Upper lobe of left lung (tissue), 6 donors: ENCODE measurements around the gene TOMM20. TPM values are rescaled to one million over a fixed set of nuclear protein-coding genes. Genes with fewer than 3 reads are reported as not detected.

Source experiments
- ATAC-seq, 2 donors: fragments of 200-7000 bp; cut with Tn5 transposase; one replicate each; pipeline ENCODE4 v1.9.1; 2022; ENCODE audit warnings: mild to moderate bottlenecking in 2 of 2, moderate library complexity in 2 of 2; ENCODE audit not compliant: low FRiP score in 2 of 2
- DNase-seq, 2 donors: peaks; one replicate each; pipeline ENCODE4 v3.0.0-alpha.2; 2019 to 2020
- H3K27ac ChIP-seq, 4 donors: fragments of 200-600 bp; sonication (generic); one replicate each; pipeline ENCODE4 v1.5.1; 2016 to 2019
- H3K27me3 ChIP-seq, 4 donors: fragments of 200-600 bp; sonication (generic); one replicate each; pipeline ENCODE4 v1.5.1; 2017 to 2019
- H3K36me3 ChIP-seq, 4 donors: fragments of 200-600 bp; sonication (generic); one replicate each; pipeline ENCODE4 v1.5.1; 2016 to 2019
- H3K4me1 ChIP-seq, 4 donors: fragments of 200-600 bp; sonication (generic); one replicate each; pipeline ENCODE4 v1.5.1; 2018 to 2019
- H3K4me3 ChIP-seq, 4 donors: fragments of 200-600 bp; sonication (generic); one replicate each; pipeline ENCODE4 v1.5.1; 2017 to 2019; ENCODE audit warnings: mild to moderate bottlenecking in 2 of 4, moderate library complexity in 1 of 4
- H3K9me3 ChIP-seq, 4 donors: fragments of 200-600 bp; sonication (generic); one replicate each; pipeline ENCODE4 v1.5.1; 2018 to 2019
- EP300 ChIP-seq, 4 donors: sonication (generic); formaldehyde crosslinking; IDR thresholded peaks; one replicate each; pipeline ENCODE4 v1.5.1; 2017; ENCODE audit warnings: antibody characterized with exemption in 4 of 4, control low read depth in 2 of 4
- POLR2A ChIP-seq, 4 donors: fragments of 450-650 bp; IDR thresholded peaks; one replicate each; pipeline ENCODE4 v1.5.1; 2016 to 2017; ENCODE audit warnings: antibody characterized with exemption in 4 of 4, mild to moderate bottlenecking in 2 of 4
- POLR2AphosphoS5 ChIP-seq, 2 donors: sonication (generic); formaldehyde crosslinking; IDR thresholded peaks; one replicate each; pipeline ENCODE4 v1.5.1; 2017; ENCODE audit warnings: antibody characterized with exemption in 2 of 2
- WGBS, 2 donors: methylation state at CpG; one replicate each; pipeline ENCODE4 v1.1.5; 2017 to 2018; 5-methylcytosine and 5-hydroxymethylcytosine counted together
- total RNA-seq, 6 donors: library from RNA; depleted of rRNA in 4 of 6; stranded (reverse); fragments of >200 nt in 4 of 6; gene quantifications; one replicate each; pipeline versions ENCODE4 v1.1.0 to v1.2.1, GENCODE V29; 2016 to 2021
- TF ChIP-seq, protein P1 (sequence below), 6 experiments: fragments of 450-650 bp in 4 of 6; fragments of 200-600 bp in 2 of 6; sonication (generic) in 2 of 6; IDR thresholded peaks; one replicate each; pipeline ENCODE4 v1.5.1; 2016 to 2019; ENCODE audit warnings: antibody characterized with exemption in 6 of 6
- donor health status: DM: no; HTN: no; CAD: no; lungs with moderate emphysema.
- donor health status: DM: no; HTN: yes; CAD: no; lungs with severe emphysema.

The TOMM20 gene
- total RNA-seq, 6 donors from 2014 or later, result 37.6 to 124 (median 89.8) TPM

DNA sequence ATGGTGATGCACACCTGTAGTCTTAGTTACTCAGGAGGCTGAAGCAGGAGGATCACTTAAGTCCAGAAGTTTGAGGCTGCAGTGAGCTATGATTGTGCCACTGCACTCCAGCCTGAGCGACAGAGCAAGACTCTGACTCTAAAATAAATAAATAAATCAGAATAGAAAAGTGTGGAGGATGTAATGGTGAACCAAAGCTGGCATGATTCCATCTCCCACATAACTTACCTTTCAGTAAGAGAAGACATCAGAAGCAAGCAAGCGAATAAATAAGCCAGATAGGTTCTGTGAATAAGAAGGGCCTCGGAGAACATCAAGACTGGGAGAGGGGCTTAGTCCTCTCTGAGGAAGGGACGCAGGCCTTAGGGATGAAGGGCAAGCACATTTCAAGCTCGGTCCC, 59.5 kb downstream of the TOMM20 start:
- DNase-seq (no peak), ATAC-seq (no peak)
- H3K27ac ChIP-seq, result peak overlapping the region; percentile 55 to 92 (median 76)
- TF ChIP-seq, protein P1, sequence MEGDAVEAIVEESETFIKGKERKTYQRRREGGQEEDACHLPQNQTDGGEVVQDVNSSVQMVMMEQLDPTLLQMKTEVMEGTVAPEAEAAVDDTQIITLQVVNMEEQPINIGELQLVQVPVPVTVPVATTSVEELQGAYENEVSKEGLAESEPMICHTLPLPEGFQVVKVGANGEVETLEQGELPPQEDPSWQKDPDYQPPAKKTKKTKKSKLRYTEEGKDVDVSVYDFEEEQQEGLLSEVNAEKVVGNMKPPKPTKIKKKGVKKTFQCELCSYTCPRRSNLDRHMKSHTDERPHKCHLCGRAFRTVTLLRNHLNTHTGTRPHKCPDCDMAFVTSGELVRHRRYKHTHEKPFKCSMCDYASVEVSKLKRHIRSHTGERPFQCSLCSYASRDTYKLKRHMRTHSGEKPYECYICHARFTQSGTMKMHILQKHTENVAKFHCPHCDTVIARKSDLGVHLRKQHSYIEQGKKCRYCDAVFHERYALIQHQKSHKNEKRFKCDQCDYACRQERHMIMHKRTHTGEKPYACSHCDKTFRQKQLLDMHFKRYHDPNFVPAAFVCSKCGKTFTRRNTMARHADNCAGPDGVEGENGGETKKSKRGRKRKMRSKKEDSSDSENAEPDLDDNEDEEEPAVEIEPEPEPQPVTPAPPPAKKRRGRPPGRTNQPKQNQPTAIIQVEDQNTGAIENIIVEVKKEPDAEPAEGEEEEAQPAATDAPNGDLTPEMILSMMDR (IDR thresholded peaks at IDR 0.05), result no peak
- TF ChIP-seq EP300 (IDR thresholded peaks at IDR 0.05), result no peak
- TF ChIP-seq POLR2AphosphoS5 (IDR thresholded peaks at IDR 0.05), result no peak
- no peak for TF ChIP-seq POLR2A (IDR thresholded peaks at IDR 0.05)
- no peaks in the 10 kb centered on the region for H3K27me3 ChIP-seq
- WGBS, 2 donors, result 94 to 96% methylated on average over 5 of the region's 5 CpGs
- H3K9me3 ChIP-seq, result no peaks in the 10 kb centered on the region
- no peak overlapping the region for H3K4me3 ChIP-seq
- no peaks in the 10 kb centered on the region for H3K36me3 ChIP-seq
- H3K4me1 ChIP-seq, result peaks cover 30 to 52% (median 41%) of the 10 kb centered on the region in 4 donors

DNA sequence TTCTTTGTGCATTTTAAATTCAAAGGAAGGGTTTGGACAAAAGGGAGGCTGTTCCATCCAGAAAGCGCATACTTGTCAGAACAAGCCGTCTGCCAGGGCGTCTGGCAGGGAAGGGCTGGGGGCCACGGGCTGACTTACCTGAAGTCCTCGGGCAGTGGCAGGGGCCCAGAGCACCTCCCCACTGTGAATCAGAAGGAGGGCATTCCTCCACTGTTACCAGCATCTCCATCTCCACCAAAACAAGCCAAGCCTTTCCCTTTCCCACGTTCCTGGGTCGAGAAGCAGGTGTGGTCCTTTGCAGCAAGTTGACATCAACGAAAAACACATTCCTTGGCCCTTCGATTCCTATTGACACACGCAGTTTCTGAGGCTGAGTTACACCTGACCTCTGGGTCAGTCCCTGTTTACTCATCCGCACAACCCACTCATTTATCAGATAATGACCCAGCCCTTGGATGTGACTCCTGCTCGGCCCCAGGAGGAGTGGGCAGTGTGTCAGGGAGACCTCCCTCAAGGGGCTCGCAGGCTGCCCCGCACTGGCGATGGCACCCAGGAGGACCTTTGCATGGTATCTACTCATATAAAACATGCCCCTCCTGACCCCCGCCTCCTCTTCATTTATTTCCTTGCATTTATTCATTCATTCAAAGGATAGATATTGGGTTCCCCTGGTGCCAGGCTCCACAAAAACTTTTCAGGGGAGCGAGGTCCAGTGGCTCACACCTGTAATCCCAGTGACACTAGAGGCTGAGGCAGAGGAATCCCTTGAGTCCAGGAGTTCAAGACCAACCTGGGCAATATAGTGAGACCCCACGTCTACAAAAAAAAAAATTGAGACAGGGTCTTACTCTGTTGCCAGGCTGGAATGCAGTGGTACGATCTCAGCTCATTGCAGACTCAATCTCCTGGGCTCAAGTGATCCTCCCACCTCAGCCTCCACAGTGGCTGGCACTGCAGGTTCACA, 60.2 kb downstream of the TOMM20 start:
- no peak for TF ChIP-seq POLR2A (IDR thresholded peaks at IDR 0.05)
- peak in 1 of 4 donors; percentile 32 for TF ChIP-seq EP300 (IDR thresholded peaks at IDR 0.05)
- Histone ChIP-seq H3K4me3 (no peak overlapping the region), H3K4me1 (peaks cover 24 to 49% (median 37%) of the 10 kb centered on the region in 4 donors), H3K9me3 (no peaks in the 10 kb centered on the region), H3K36me3 (no peaks in the 10 kb centered on the region), H3K27me3 (no peaks in the 10 kb centered on the region), H3K27ac (peak overlapping the region; percentile 64 to 84 (median 72))
- peak; percentile 37 to 74 for ATAC-seq
- peak in 1 of 2 donors; percentile 42 for DNase-seq
- 70 to 81% methylated on average over 18 to 19 of the region's 19 CpGs for WGBS, 2 donors

DNA sequence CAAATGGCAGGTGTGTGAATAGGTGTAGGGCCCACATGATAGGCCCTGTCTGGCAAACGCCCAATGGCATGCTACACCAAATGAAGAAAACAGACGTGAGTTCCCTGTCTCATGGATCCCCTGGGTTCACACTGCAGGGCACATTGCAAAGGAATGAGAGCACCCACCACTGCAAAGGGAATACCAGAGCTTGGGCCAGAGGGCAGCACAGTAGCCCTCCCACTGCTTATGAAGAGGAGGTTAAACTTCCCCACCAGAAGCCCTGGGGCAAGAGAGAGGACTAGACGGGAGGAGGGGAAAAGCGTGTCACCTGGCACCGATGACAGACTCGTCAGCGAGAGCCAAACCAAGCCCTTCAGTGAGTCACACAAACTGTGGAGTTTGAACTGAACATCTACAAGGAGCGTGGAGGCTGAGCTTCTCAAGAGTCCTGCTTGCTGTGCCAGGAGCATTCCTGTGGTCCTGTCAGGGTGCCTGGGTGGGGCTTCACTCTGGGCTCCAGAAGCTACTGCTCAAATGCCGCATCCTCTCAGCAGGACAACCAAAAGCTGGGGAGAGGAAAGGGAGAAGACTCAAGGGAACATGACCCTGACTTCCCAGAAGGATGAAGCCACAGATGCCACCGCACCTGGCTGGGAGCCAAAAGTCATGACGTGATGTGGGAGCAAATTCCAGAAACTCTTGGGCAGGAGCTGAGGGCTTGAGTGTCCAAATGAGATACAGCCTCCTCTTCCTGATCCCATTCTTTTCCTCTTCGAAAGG, 61.1 kb downstream of the TOMM20 start:
- peak; percentile 94 to 95 for ATAC-seq

DNA sequence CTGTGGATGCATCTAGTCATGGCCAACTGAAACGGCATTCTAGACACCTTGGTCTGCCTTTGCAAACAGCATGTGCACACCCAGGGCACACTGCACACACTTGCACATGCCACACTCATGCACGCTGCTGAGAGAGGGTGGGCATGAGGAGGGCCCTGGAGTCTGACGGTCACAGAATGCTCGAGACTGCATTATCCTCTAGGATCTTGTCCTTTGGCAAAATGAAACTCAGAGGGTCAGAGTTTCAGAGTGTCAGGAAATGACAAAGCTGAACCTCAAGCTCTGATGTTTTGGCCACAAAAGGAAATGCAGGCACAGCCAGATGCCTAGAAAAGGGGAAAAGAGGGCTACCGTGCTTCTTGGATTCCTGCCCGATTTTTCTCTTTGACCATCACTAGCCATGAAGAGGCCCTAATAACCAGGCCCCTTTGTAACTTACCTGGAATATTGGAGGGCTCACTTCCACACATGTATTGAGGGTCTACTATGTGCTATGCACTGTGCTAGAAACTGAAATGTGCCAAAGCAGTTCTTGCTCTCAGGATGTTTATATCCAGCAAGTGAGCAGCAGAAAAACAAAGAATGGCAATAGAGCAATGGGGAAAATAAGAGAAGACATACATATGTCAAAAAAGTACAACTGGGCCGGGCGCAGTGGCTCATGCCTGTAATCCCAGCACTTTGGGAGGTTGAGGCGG, 65.4 kb downstream of the TOMM20 start:
- TF ChIP-seq, protein P1 (IDR thresholded peaks at IDR 0.05), result no peak
- TF ChIP-seq POLR2AphosphoS5 (IDR thresholded peaks at IDR 0.05), result peak in 1 of 2 donors; percentile 15
- Histone ChIP-seq H3K4me3 (peak overlapping the region in 1 of 4 donors; percentile 6), H3K9me3 (no peaks in the 10 kb centered on the region), H3K4me1 (peaks cover 25 to 44% (median 30%) of the 10 kb centered on the region in 4 donors), H3K27ac (peak overlapping the region; percentile 50 to 81 (median 70)), H3K27me3 (no peaks in the 10 kb centered on the region), H3K36me3 (no peaks in the 10 kb centered on the region)
- no peak for ATAC-seq
- 55 to 64% methylated on average over 9 of the region's 9 CpGs for WGBS, 2 donors
- DNase-seq, result no peak

More for the DNA sequence above, 61.1 kb downstream of the TOMM20 start:
- Histone ChIP-seq H3K9me3 (no peaks in the 10 kb centered on the region), H3K36me3 (no peaks in the 10 kb centered on the region), H3K4me3 (no peak overlapping the region), H3K27me3 (no peaks in the 10 kb centered on the region), H3K4me1 (peaks cover 27 to 49% (median 39%) of the 10 kb centered on the region in 4 donors), H3K27ac (peak overlapping the region; percentile 64 to 84 (median 72))
- TF ChIP-seq EP300 (IDR thresholded peaks at IDR 0.05), result peak in 2 of 4 donors; percentile 44 to 75
- TF ChIP-seq POLR2A (IDR thresholded peaks at IDR 0.05), result peak in 1 of 4 donors; percentile 49
- TF ChIP-seq, protein P1 (IDR thresholded peaks at IDR 0.05), result no peak
- TF ChIP-seq POLR2AphosphoS5 (IDR thresholded peaks at IDR 0.05), result peak; percentile 66 to 73
- peak in 1 of 2 donors; percentile 94 for DNase-seq
- WGBS, 2 donors, result 42 to 52% methylated on average over 11 to 12 of the region's 12 CpGs
